ENCODE results near the gene IL2RA. TPM values are rescaled to one million over a fixed set of nuclear protein-coding genes. Genes with fewer than 3 reads are reported as not detected.

IL2RA gene
- 1 to 10 TPM in 5 of 10 donors, under 1 TPM in 5; 0.19 to 9.1 (median 1.0) TPM for total RNA-seq
- polyA plus RNA-seq, result under 1 TPM; 0.36 to 0.73 TPM
- long read RNA-seq, donor 1, result 0 reads
- long read RNA-seq, donor 2, result 0 reads
- long read RNA-seq, donor 3, partial matches to known transcripts, result 0 of 3 reads
- long read RNA-seq, donor 3, other reads (novel, unspliced or antisense), result 1 of 3 reads

DNA sequence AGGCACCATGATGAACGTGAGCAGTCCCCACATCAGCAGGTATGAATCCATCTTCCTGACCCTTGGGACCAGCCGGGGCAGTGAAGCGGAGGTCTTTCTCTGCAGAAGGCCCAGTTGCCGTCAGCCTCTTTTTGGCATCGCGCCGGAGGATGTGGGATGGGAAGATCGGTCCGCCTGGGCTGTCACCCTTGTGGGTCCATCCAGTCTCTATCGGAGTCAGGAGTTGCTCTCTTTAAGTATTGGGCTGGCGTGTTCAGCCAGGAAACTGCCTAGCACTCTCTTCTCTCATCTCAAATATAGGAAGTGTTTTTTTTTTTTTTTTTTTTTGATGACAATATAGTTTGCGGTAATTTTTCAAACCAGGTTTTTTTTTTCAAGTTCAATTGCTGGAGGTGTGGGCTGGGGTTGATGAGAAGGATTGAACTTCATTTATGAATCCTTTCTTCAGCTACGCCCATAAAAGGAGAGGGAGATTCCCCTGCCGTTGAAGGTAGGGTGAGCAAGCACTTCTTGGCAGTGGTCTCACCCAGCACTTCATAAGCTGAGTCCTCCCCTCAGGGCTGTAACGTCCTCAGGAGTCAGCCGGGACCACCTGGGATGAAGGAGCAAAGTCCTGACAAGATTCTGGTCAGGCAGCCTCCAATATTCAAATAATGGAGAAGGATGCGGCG is at the start of gene IL2RA:
TSS of gene IL2RA (minus strand) at position 267 of the 671 bp plus-strand sequence. CDS start at position 51, 216 bp downstream.
- no peaks in the 10 kb centered on the region for H3K9me3 ChIP-seq
- no peaks in the 10 kb centered on the region for H3K36me3 ChIP-seq
- WGBS, 2 donors, result 84% methylated on average over 18 of the region's 18 CpGs
- H3K27ac ChIP-seq, result peak within 1 kb of the TSS in 1 of 10 donors; percentile 76
- H3K4me1 ChIP-seq, result peaks cover 0 to 59% (median 20%) of the 10 kb centered on the region in 9 donors
- TF ChIP-seq, protein P1, sequence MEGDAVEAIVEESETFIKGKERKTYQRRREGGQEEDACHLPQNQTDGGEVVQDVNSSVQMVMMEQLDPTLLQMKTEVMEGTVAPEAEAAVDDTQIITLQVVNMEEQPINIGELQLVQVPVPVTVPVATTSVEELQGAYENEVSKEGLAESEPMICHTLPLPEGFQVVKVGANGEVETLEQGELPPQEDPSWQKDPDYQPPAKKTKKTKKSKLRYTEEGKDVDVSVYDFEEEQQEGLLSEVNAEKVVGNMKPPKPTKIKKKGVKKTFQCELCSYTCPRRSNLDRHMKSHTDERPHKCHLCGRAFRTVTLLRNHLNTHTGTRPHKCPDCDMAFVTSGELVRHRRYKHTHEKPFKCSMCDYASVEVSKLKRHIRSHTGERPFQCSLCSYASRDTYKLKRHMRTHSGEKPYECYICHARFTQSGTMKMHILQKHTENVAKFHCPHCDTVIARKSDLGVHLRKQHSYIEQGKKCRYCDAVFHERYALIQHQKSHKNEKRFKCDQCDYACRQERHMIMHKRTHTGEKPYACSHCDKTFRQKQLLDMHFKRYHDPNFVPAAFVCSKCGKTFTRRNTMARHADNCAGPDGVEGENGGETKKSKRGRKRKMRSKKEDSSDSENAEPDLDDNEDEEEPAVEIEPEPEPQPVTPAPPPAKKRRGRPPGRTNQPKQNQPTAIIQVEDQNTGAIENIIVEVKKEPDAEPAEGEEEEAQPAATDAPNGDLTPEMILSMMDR (IDR thresholded peaks at IDR 0.05), result no peak
- DNase-seq (no peak), ATAC-seq (peak in 2 of 8 donors; percentile 22)
- H3K4me3 ChIP-seq, result peak within 1 kb of the TSS in 5 of 10 donors; percentile 2 to 51 (median 19)
- no peaks in the 10 kb centered on the region for H3K27me3 ChIP-seq
- intact Hi-C loops (cut with DNase I), result no loop called here

DNA sequence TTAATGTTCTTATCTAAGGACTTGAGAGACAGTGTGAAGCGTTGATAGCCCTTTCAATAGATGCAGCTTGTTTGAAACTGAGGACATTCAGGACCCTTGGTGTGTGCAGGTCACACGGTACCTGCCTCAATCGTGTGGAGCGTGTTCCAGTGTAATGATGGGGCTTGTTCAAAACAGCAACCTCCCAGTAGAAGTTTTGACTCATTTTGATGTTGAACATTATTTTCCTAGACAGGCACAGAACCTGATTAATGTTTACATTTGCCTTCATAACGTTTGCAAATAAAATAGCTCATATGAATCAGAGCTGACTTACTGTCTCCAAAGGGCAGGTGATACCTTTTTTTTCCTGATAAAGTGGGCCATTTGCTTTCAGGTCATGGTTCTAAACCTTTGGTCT is 48.0 kb upstream of the IL2RA start:
- intact Hi-C loops (cut with DNase I), result loop anchor here in 9 of 10 donors (2.0 to 5.0 kb wide), 4 partner anchors 37 to 292 kb away; partner anchors contain the start of gene PFKFB3 (in 5 of the 9)
- no peak overlapping the region for H3K27ac ChIP-seq

GRCh38 chr10:6109444-6109775 is 47.2 kb upstream of the IL2RA start:
- Histone ChIP-seq H3K4me3 (no peak overlapping the region), H3K27ac (no peak overlapping the region), H3K27me3 (no peaks in the 10 kb centered on the region), H3K36me3 (peaks cover 0 to 100% (median 46%) of the 10 kb centered on the region in 9 donors), H3K4me1 (peaks cover 0 to 16% (median 13%) of the 10 kb centered on the region in 9 donors), H3K9me3 (no peaks in the 10 kb centered on the region)
- TF ChIP-seq, protein P1 (IDR thresholded peaks at IDR 0.05), result no peak
- no peak for ATAC-seq
- DNase-seq, result no peak
- intact Hi-C loops (cut with DNase I), result loop anchor here (2.0 to 10.0 kb wide), 9 partner anchors 41 to 295 kb away; partner anchors contain the start of gene PFKFB3 (in 3 of the 10)
- 77 to 80% methylated on average over 7 of the region's 7 CpGs for WGBS, 2 donors

More for the DNA sequence above, 48.0 kb upstream of the IL2RA start:
- 50 to 56% methylated on average over 5 of the region's 5 CpGs for WGBS, 2 donors
- Histone ChIP-seq H3K4me1 (peaks cover 0 to 23% (median 20%) of the 10 kb centered on the region in 9 donors), H3K36me3 (peaks cover 0 to 100% (median 53%) of the 10 kb centered on the region in 9 donors), H3K27me3 (no peaks in the 10 kb centered on the region), H3K9me3 (no peaks in the 10 kb centered on the region), H3K4me3 (no peak overlapping the region)
- TF ChIP-seq, protein P1 (IDR thresholded peaks at IDR 0.05), result no peak
- no peak for DNase-seq
- ATAC-seq, result peak in 1 of 8 donors; percentile 47

DNA sequence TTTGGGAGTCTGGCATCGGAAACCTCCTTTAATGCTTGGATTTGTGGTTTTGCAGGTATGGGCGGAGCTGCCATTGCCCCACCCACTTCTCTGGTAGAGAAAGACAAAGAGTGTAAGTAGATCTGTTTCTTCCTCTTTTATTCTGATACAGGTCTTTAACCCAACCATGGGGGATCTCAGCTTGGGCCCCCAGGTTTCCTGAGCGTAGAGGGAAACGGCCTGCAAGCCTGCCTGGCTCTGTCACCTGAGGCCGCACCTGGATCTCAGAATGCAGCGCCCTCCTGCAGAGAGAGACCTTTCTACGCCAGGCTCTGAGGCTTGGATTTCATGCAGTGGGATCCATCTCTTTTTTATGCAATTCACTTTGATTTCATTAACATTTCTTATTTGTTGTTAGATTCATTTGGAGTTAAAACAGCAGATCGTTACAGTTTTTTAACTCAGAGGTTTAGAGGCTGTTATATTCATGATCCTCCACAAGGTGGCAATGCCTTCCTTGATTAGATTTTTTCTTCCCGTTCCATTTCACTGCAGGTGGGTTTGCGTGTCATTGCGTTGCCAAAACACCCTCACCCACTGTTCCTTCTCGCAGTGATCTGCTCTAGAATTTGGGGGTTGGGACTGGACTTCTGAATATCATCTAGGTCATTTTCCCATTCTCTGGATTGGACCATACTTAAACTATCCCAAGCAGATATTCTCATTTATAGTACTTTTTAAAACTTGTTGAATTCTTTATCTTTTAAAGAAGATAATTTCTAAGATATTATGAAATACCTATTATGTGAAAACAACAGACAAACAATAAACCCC is 46.7 kb upstream of the IL2RA start:
- 47 to 50% methylated on average over 12 of the region's 12 CpGs for WGBS, 2 donors
- Histone ChIP-seq H3K9me3 (no peaks in the 10 kb centered on the region), H3K4me3 (no peak overlapping the region), H3K27me3 (no peaks in the 10 kb centered on the region), H3K27ac (no peak overlapping the region), H3K36me3 (peaks cover 0 to 100% (median 42%) of the 10 kb centered on the region in 9 donors), H3K4me1 (peaks cover 0 to 16% (median 11%) of the 10 kb centered on the region in 9 donors)
- TF ChIP-seq, protein P1 (IDR thresholded peaks at IDR 0.05), result peak; percentile 53 to 85 (median 75)
- intact Hi-C loops (cut with DNase I), result loop anchor here (2.0 to 10.0 kb wide), 9 partner anchors 42 to 296 kb away; partner anchors contain the start of gene PFKFB3 (in 3 of the 10)
- ATAC-seq (peak in 4 of 8 donors; percentile 18 to 42 (median 34)), DNase-seq (no peak)
